PFSK-1 (cell line): ENCODE measurements around the gene ACOXL.

Experiments used
- FOXP2 ChIP-seq: optimal IDR thresholded peaks from 2 replicates; pipeline ENCODE3; 2011; ENCODE audit warnings: borderline replicate concordance, control low read depth, inconsistent platforms; ENCODE audit not compliant: insufficient read depth; ENCODE audit errors: extremely low read length, extremely low read depth
- POLR2AphosphoS5 ChIP-seq: IDR thresholded peaks from 2 replicates; pipeline ENCODE4 v1.6.1; 2012; ENCODE audit warnings: low read depth, mild to moderate bottlenecking, control low read depth, low read length, moderate library complexity
- SIN3A ChIP-seq: IDR thresholded peaks from 2 replicates; pipeline ENCODE4 v1.6.1; 2012; ENCODE audit warnings: mild to moderate bottlenecking, low read length, moderate library complexity, borderline replicate concordance; ENCODE audit not compliant: insufficient read depth
- TAF1 ChIP-seq: IDR thresholded peaks from 2 replicates; pipeline ENCODE4 v1.6.1; 2012; ENCODE audit warnings: low read length, control low read depth, borderline replicate concordance; ENCODE audit not compliant: insufficient read depth
- TF ChIP-seq, protein P1 (sequence below), 2 experiments: IDR thresholded peaks; 2 replicates each; pipeline versions ENCODE4 v1.6.1 to v1.8.0; 2011 to 2012; ENCODE audit warnings: low read depth in 2 of 2, low read length in 2 of 2, control low read depth in 1 of 2, inconsistent platforms in 1 of 2, mild to moderate bottlenecking in 1 of 2, moderate library complexity in 1 of 2; ENCODE audit not compliant: insufficient read depth in 1 of 2

DNA sequence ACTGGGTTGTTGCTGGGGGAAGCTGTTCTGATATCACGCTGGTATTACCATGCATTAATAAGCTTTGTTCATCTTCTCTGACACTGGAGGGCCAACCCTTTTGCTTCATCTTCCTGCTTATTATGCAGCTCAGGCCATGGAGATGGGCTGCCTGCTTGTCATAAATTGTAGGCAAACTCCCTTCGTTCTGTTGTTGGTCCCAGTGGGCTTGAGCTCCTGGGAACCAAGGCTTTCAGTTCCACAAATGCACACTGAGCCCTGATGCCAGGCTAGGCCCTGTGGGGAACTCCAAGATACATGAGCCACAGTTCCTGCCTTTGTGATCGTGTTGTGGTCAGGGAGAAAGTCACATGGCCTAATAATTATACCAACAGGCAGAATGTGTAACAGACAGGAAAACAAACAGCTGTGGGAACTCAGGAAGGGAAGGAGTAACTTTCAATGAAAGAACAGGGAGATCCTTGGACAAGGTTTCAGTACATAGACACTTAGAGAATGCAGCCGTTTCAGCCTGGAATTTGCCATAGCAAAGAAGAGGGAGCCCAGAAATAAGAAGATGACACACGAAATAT, 339.3 kb downstream of the ACOXL start:
- TF ChIP-seq POLR2AphosphoS5, result no peak
- TF ChIP-seq TAF1, result no peak
- TF ChIP-seq, protein P1, sequence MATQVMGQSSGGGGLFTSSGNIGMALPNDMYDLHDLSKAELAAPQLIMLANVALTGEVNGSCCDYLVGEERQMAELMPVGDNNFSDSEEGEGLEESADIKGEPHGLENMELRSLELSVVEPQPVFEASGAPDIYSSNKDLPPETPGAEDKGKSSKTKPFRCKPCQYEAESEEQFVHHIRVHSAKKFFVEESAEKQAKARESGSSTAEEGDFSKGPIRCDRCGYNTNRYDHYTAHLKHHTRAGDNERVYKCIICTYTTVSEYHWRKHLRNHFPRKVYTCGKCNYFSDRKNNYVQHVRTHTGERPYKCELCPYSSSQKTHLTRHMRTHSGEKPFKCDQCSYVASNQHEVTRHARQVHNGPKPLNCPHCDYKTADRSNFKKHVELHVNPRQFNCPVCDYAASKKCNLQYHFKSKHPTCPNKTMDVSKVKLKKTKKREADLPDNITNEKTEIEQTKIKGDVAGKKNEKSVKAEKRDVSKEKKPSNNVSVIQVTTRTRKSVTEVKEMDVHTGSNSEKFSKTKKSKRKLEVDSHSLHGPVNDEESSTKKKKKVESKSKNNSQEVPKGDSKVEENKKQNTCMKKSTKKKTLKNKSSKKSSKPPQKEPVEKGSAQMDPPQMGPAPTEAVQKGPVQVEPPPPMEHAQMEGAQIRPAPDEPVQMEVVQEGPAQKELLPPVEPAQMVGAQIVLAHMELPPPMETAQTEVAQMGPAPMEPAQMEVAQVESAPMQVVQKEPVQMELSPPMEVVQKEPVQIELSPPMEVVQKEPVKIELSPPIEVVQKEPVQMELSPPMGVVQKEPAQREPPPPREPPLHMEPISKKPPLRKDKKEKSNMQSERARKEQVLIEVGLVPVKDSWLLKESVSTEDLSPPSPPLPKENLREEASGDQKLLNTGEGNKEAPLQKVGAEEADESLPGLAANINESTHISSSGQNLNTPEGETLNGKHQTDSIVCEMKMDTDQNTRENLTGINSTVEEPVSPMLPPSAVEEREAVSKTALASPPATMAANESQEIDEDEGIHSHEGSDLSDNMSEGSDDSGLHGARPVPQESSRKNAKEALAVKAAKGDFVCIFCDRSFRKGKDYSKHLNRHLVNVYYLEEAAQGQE (IDR thresholded peaks at IDR 0.05; ENCODE audit: insufficient read depth in 1 of 2, low read depth in 2 of 2, low read length in 2 of 2), result no peak
- peak; percentile 95 for TF ChIP-seq SIN3A
- peak; percentile 24 for TF ChIP-seq FOXP2
